Erythroblast (primary cell): Measurements from ENCODE around the gene ZSWIM7.

Source experiments
- GATA1 ChIP-seq: IDR thresholded peaks from 2 replicates; pipeline ENCODE4 v1.6.1; 2011; ENCODE audit warnings: low read depth, mild to moderate bottlenecking, control low read depth, low read length, moderate library complexity
- POLR2A ChIP-seq: IDR thresholded peaks from 2 replicates; pipeline ENCODE4 v1.6.1; 2011; ENCODE audit warnings: mild to moderate bottlenecking, low read length

- TF ChIP-seq POLR2A (no peak), GATA1 (no peak)
Measured at GRCh38 chr17:16005636-16006035, 6.1 kb upstream of the ZSWIM7 start.
